Thoracic aorta (tissue), 2 donors: ENCODE results near the gene NFKB2. TPM values are rescaled to one million over a fixed set of nuclear protein-coding genes. Genes with fewer than 3 reads are reported as not detected.
A peak's percentile ranks its signal among the peaks of the same experiment; 100 is the strongest.

Experiments used
- ATAC-seq: fragments of 150-250 bp; one replicate; pipeline ENCODE4 v1.8.0; 2017; ENCODE audit warnings: low read depth; ENCODE audit not compliant: insufficient number of reproducible peaks, low FRiP score
- DNase-seq: peaks from one replicate; pipeline ENCODE4 v3.0.0-alpha.2; 2020; ENCODE audit warnings: low spot score
- H3K27ac ChIP-seq, 2 donors: fragments of 200-600 bp; sonication (generic); 1 replicate in 1 of 2; 2 replicates in 1 of 2; pipeline ENCODE4 v1.5.1; 2016; ENCODE audit warnings: mild to moderate bottlenecking in 2 of 2, moderate library complexity in 2 of 2
- H3K27me3 ChIP-seq: fragments of 200-600 bp; sonication (generic); replicated peaks from 2 replicates; pipeline ENCODE4 v1.6.0; 2016; ENCODE audit warnings: mild to moderate bottlenecking; ENCODE audit not compliant: insufficient read depth
- H3K36me3 ChIP-seq: fragments of 200-600 bp; sonication (generic); one replicate; pipeline ENCODE4 v1.5.1; 2016
- H3K4me1 ChIP-seq, 2 donors: fragments of 200-600 bp; sonication (generic); 1 replicate in 1 of 2; 2 replicates in 1 of 2; pipeline versions ENCODE4 v1.5.1 to v1.6.0; 2016; ENCODE audit warnings: low read depth in 2 of 2, mild to moderate bottlenecking in 1 of 2; ENCODE audit not compliant: control insufficient read depth in 1 of 2
- H3K4me3 ChIP-seq: fragments of 200-600 bp; sonication (generic); 2 replicates; pipeline ENCODE4 v1.5.1; 2016; ENCODE audit warnings: mild to moderate bottlenecking
- H3K9me3 ChIP-seq: fragments of 200-600 bp; sonication (generic); 2 replicates; pipeline ENCODE4 v1.5.1; 2016
- CTCF ChIP-seq: fragments of 200-600 bp; sonication (generic); IDR thresholded peaks from one replicate; pipeline ENCODE4 v1.5.1; 2019; ENCODE audit warnings: antibody characterized with exemption
- total RNA-seq, 2 donors: library from RNA; depleted of rRNA; stranded (reverse); fragments of >200 nt; gene quantifications; one replicate each; pipeline versions ENCODE4 v1.1.0 to v1.2.3, GENCODE V29; 2016

The NFKB2 gene
- total RNA-seq, 2 donors from 2014 or later: 26.8 to 40.9 TPM

- Histone ChIP-seq H3K36me3 (peaks cover under 1% of the 10 kb centered on the region), H3K4me3 (no peak overlapping the region), H3K9me3 (no peaks in the 10 kb centered on the region), H3K27ac (no peak overlapping the region), H3K4me1 (peaks cover 6 to 11% of the 10 kb centered on the region in 2 donors), H3K27me3 (peaks cover 15% of the 10 kb centered on the region)
- DNase-seq: no peak
- no peak for TF ChIP-seq CTCF
- ATAC-seq: no peak
Measured at GRCh38 chr10:102407425-102408130, 12.1 kb downstream of the NFKB2 start.

GRCh38 chr10:102408131-102408727 lies 12.7 kb downstream of the NFKB2 start:
- H3K4me3 ChIP-seq: no peak overlapping the region
- no peak for DNase-seq
- H3K36me3 ChIP-seq: no peaks in the 10 kb centered on the region
- TF ChIP-seq CTCF: no peak
- H3K27me3 ChIP-seq: peaks cover 15% of the 10 kb centered on the region
- no peak for ATAC-seq
- peaks cover 6 to 11% of the 10 kb centered on the region in 2 donors for H3K4me1 ChIP-seq
- H3K27ac ChIP-seq: no peak overlapping the region
- H3K9me3 ChIP-seq: no peaks in the 10 kb centered on the region

- ATAC-seq (no peak), DNase-seq (no peak)
- peaks cover 6 to 11% of the 10 kb centered on the region in 2 donors for H3K4me1 ChIP-seq
- TF ChIP-seq CTCF: no peak
- H3K27me3 ChIP-seq: peaks cover 15% of the 10 kb centered on the region
- no peaks in the 10 kb centered on the region for H3K36me3 ChIP-seq
- no peaks in the 10 kb centered on the region for H3K9me3 ChIP-seq
- H3K4me3 ChIP-seq: peak overlapping the region; percentile 64
- H3K27ac ChIP-seq: no peak overlapping the region
Measured at GRCh38 chr10:102408728-102409603, 13.5 kb downstream of the NFKB2 start.

- DNase-seq: no peak
- Histone ChIP-seq H3K9me3 (no peaks in the 10 kb centered on the region), H3K4me3 (peak overlapping the region; percentile 59), H3K4me1 (peaks cover 6 to 11% of the 10 kb centered on the region in 2 donors), H3K27ac (no peak overlapping the region), H3K27me3 (peaks cover 15% of the 10 kb centered on the region), H3K36me3 (no peaks in the 10 kb centered on the region)
- no peak for TF ChIP-seq CTCF
- ATAC-seq: no peak
Measured at GRCh38 chr10:102409604-102410428, 14.3 kb downstream of the NFKB2 start.
